Endothelial cell of umbilical vein (primary cell): ENCODE results near the gene CDYL. TPM values are rescaled to one million over a fixed set of nuclear protein-coding genes. Genes with fewer than 3 reads are reported as not detected.

ENCODE experiments used
- BruUV-seq: library from RNA; stranded (reverse); fragments of 400-500 nt; replicated peaks from 2 replicates; lab custom pipeline; 2021; lab: Mats Ljungman, UMichigan
- CTCF ChIA-PET: fragments of 300-600, 350-600 bp; sonication (Branson Sonifier 250); formaldehyde crosslinking; loops from one replicate; lab custom pipeline; 2021; ENCODE audit warnings: antibody characterized with exemption, inconsistent platforms; lab: Charles Lee
- POLR2A ChIA-PET: fragments of 300-600, 350-600 bp; sonication (Branson Sonifier 250); formaldehyde crosslinking; loops from one replicate; lab custom pipeline; 2021; ENCODE audit warnings: antibody characterized with exemption, inconsistent platforms; lab: Charles Lee
- DNase-seq: peaks from one replicate; pipeline ENCODE4 v3.0.0-alpha.2; 2011; ENCODE audit warnings: low read depth, low spot score
- FAIRE-seq: peaks from 2 replicates; lab custom pipeline; 2011; peaks lifted over from hg19 to GRCh38; lab: Jason Lieb, UNC
- H2AFZ ChIP-seq: 2 replicates; pipeline ENCODE4 v1.6.0; 2012; ENCODE audit warnings: low read depth, low read length, control low read depth, inconsistent platforms
- H3K27ac ChIP-seq: 2 replicates; pipeline ENCODE4 v1.5.1; 2011; ENCODE audit warnings: low read depth, mild to moderate bottlenecking, control low read depth, low read length, moderate library complexity; ENCODE audit not compliant: insufficient read depth
- H3K27me3 ChIP-seq, 2 experiments: 2 replicates each; pipeline versions ENCODE4 v1.6.0 to v1.6.1; 2011; ENCODE audit warnings: low read length in 2 of 2, mixed read lengths in 1 of 2; ENCODE audit not compliant: control insufficient read depth in 2 of 2, insufficient read depth in 2 of 2
- H3K36me3 ChIP-seq, 2 experiments: 2 replicates in 1 of 2; 3 replicates in 1 of 2; pipeline ENCODE4 v1.5.1; 2011; ENCODE audit warnings: low read length in 2 of 2, mild to moderate bottlenecking in 1 of 2, moderate library complexity in 1 of 2; ENCODE audit not compliant: control insufficient read depth in 2 of 2, insufficient read depth in 2 of 2; ENCODE audit errors: extremely low read depth in 1 of 2
- H3K4me1 ChIP-seq: 3 replicates; pipeline ENCODE4 v1.5.1; 2011; ENCODE audit warnings: mild to moderate bottlenecking, low read length; ENCODE audit not compliant: control insufficient read depth, insufficient read depth; ENCODE audit errors: extremely low read depth
- H3K4me2 ChIP-seq: 2 replicates; pipeline ENCODE4 v1.6.1; 2011; ENCODE audit warnings: low read length, control low read depth, mixed read lengths; ENCODE audit not compliant: insufficient read depth
- H3K4me3 ChIP-seq, 3 experiments: fragments of 200-600 bp in 1 of 3; sonication (generic), shearing (Covaris generic) in 1 of 3; replicated peaks in 1 of 3; 2 replicates each; pipeline ENCODE4 v1.5.1; 2011 to 2016; ENCODE audit warnings: control low read depth in 3 of 3, low read length in 3 of 3, mild to moderate bottlenecking in 2 of 3, inconsistent platforms in 1 of 3, low read depth in 1 of 3, moderate library complexity in 1 of 3; ENCODE audit not compliant: insufficient read depth in 1 of 3
- H3K79me2 ChIP-seq: 2 replicates; pipeline ENCODE4 v1.6.0; 2012; ENCODE audit warnings: low read length, inconsistent platforms; ENCODE audit not compliant: control insufficient read depth, insufficient read depth
- H3K9ac ChIP-seq: replicated peaks from 2 replicates; pipeline ENCODE3; 2011; ENCODE audit warnings: low read length, control low read depth; ENCODE audit not compliant: insufficient read depth; ENCODE audit errors: extremely low read depth
- H3K9me1 ChIP-seq: replicated peaks from 3 replicates; pipeline ENCODE4 v1.6.0; 2011; ENCODE audit warnings: mild to moderate bottlenecking, low read length; ENCODE audit not compliant: control insufficient read depth, insufficient read depth; ENCODE audit errors: extremely low read depth
- H3K9me3 ChIP-seq: replicated peaks from 2 replicates; pipeline ENCODE4 v1.5.1; 2012; ENCODE audit warnings: low read length, inconsistent platforms; ENCODE audit not compliant: control insufficient read depth, insufficient read depth
- H4K20me1 ChIP-seq: replicated peaks from 2 replicates; pipeline ENCODE3; 2011; ENCODE audit warnings: mild to moderate bottlenecking, low read length; ENCODE audit not compliant: control insufficient read depth, insufficient read depth; ENCODE audit errors: extremely low read depth
- CTCF ChIP-seq, 2 donors: IDR thresholded peaks; 1 replicate in 1 of 2; 2 replicates in 1 of 2; pipeline ENCODE4 v1.5.1; 2011; ENCODE audit warnings: low read length in 2 of 2, mild to moderate bottlenecking in 2 of 2, moderate library complexity in 2 of 2, control low read depth in 1 of 2, inconsistent platforms in 1 of 2, low read depth in 1 of 2; ENCODE audit not compliant: insufficient read depth in 1 of 2; ENCODE audit errors: extremely low read depth in 1 of 2
- EZH2 ChIP-seq: IDR thresholded peaks from 2 replicates; pipeline ENCODE4 v1.6.1; 2012; ENCODE audit warnings: borderline replicate concordance, low read depth, mild to moderate bottlenecking, moderate library complexity, low read length, inconsistent platforms; ENCODE audit not compliant: severe bottlenecking
- FOS ChIP-seq: IDR thresholded peaks from 2 replicates; pipeline ENCODE4 v1.6.1; 2011; ENCODE audit warnings: mild to moderate bottlenecking, low read length, moderate library complexity, borderline replicate concordance; ENCODE audit not compliant: insufficient read depth
- GATA2 ChIP-seq: IDR thresholded peaks from 2 replicates; pipeline ENCODE4 v1.7.0; 2011; ENCODE audit warnings: low read depth, mild to moderate bottlenecking, moderate library complexity, mixed read lengths, low read length; ENCODE audit not compliant: insufficient read length, insufficient read depth
- JUN ChIP-seq: IDR thresholded peaks from 2 replicates; pipeline ENCODE4 v1.6.1; 2011; ENCODE audit warnings: borderline replicate concordance, low read depth; ENCODE audit not compliant: insufficient read length, insufficient read depth
- MAX ChIP-seq: IDR thresholded peaks from 2 replicates; pipeline ENCODE4 v1.6.1; 2011; ENCODE audit not compliant: insufficient read depth, insufficient read length
- MYC ChIP-seq: IDR thresholded peaks from one replicate; pipeline ENCODE4 v1.6.1; 2011; ENCODE audit warnings: mild to moderate bottlenecking, low read depth, low read length
- POLR2A ChIP-seq: IDR thresholded peaks from 2 replicates; pipeline ENCODE4 v1.6.1; 2012; ENCODE audit warnings: low read depth, mild to moderate bottlenecking, control low read depth, low read length
- POLR2AphosphoS5 ChIP-seq: IDR thresholded peaks from 2 replicates; pipeline ENCODE4 v1.6.1; 2012; ENCODE audit warnings: low read depth, mild to moderate bottlenecking, control low read depth, low read length, moderate library complexity; ENCODE audit not compliant: insufficient read depth
- dilution Hi-C: fragments of 300-500 bp; cut with MboI; formaldehyde crosslinking; loops from one replicate; pipeline ENCODE4 v1.15.0; 2019; ENCODE audit warnings: low sequenced_read_pairs; ENCODE audit not compliant: extremely low pct_ligation_motif_present
- intact Hi-C: fragments of 100-400 bp; cut with micrococcal nuclease; formaldehyde crosslinking; loops from one replicate; pipeline ENCODE4 v1.10.0; 2022
- polyA plus RNA-seq, 4 experiments: library from polyadenylated mRNA; depleted of rRNA in 3 of 4; stranded (reverse) in 3 of 4; unstranded in 1 of 4; fragments of >200 nt; gene quantifications; 2 replicates each; pipeline versions ENCODE4 v1.2.1 to v1.2.3, GENCODE V29; 2011 to 2012; ENCODE audit warnings: missing spikeins in 1 of 4
- total RNA-seq: library from RNA; stranded (reverse); gene quantifications from 2 replicates; pipeline ENCODE4 v1.2.3, GENCODE V29; 2021

Gene CDYL
- total and polyA plus RNA-seq, 2 donors (not counting 3 experiments of a cell fraction or from before 2014, with no cell fraction given), result 10.2 to 35.6 TPM

GRCh38 chr6:4788482-4788881 is 12.3 kb downstream of the CDYL start:
- intact Hi-C loops (no loop called here), dilution Hi-C loops (no loop called here)
- DNase-seq, result no peak
- H3K9ac ChIP-seq, result no peak overlapping the region
- peaks cover 9% of the 10 kb centered on the region for H4K20me1 ChIP-seq
- peaks cover 85% of the 10 kb centered on the region for H3K79me2 ChIP-seq
- ChIA-PET POLR2A (no interaction called here), CTCF (interaction anchor here (1.0 to 3.1 kb wide), 4 partner anchors 8 to 65 kb away, joined by 3 to 8 read pairs (median 4); no protein-coding TSS in a partner anchor)
- H3K4me3 ChIP-seq, result no peak overlapping the region
- no peaks in the 10 kb centered on the region for H3K9me3 ChIP-seq
- FAIRE-seq, result no peak
- no peak overlapping the region for H3K27ac ChIP-seq
- TF ChIP-seq JUN, result no peak
- TF ChIP-seq POLR2AphosphoS5, result no peak
- no peak for TF ChIP-seq MYC
- TF ChIP-seq EZH2, result no peak
- no peak for TF ChIP-seq MAX
- TF ChIP-seq FOS, result no peak
- TF ChIP-seq GATA2, result no peak
- TF ChIP-seq POLR2A, result no peak
- TF ChIP-seq CTCF (IDR thresholded peaks at IDR 0.05; ENCODE audit: extremely low read depth in 1 of 2, insufficient read depth in 1 of 2, low read depth in 1 of 2, low read length in 2 of 2), result no peak
- no peak overlapping the region for H3K4me2 ChIP-seq
- H2AFZ ChIP-seq, result no peak overlapping the region
- no peaks in the 10 kb centered on the region for H3K36me3 ChIP-seq
- H3K27me3 ChIP-seq, result no peaks in the 10 kb centered on the region
- H3K9me1 ChIP-seq, result peaks cover 5% of the 10 kb centered on the region
- H3K4me1 ChIP-seq, result no peaks in the 10 kb centered on the region
- no TSS peak for BruUV-seq
